NCI-H146 (cell line): ENCODE data around the gene FAM98B.

Experiments used
- DNase-seq: peaks from one replicate; lab custom pipeline; 2025; lab: John Stamatoyannopoulos, UW

FAM98B gene

GRCh38 chr15:38507570-38507969, 53.6 kb downstream of the FAM98B start:
- DNase-seq: no peak

GRCh38 chr15:38508647-38509046, 54.7 kb downstream of the FAM98B start:
- DNase-seq: no peak

DNA sequence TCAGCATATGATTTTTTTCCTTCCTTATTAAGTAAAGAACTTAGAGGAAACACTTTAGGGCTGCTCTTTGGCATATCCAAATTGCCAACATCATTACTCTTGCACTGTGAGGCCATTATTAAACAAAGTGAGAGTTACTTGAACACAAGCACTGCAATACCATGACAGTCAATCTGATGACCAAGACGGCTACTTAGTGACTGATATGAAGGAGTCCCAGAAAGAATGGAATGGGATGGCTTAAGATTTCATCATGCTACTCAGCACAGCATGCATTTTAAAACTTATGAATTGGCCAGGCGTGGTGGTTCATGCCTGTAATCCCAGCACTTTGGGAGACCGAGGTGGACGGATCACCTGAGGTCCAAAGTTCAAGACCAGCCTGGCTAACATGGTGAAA, 55.2 kb downstream of the FAM98B start:
- DNase-seq: no peak

GRCh38 chr15:38512901-38513300, 59.0 kb downstream of the FAM98B start:
- no peak for DNase-seq

- no peak for DNase-seq
These were observed 60.7 kb downstream of the FAM98B start for GRCh38 chr15:38514601-38515000.

DNA sequence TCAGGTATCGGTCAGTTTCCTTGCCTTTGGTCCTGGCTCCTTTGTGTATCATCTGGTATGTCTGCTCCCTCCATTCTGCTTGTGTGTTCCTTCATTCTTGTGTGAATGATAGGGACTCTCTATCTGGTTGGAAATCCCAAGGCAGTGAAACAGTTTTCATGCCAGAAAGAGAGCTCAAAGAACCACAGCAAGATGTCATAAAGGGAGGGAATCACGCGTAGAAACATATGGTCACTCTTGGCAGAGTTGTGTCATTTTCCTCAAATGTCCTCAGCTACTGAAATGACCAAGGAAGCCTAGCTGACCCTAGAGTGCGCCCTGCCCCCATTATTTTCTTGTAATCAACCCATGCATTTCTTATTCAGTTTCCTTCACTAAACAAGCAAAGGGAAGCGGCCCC, 62.7 kb downstream of the FAM98B start:
- DNase-seq: no peak

- no peak for DNase-seq
These were observed 63.5 kb downstream of the FAM98B start for GRCh38 chr15:38517312-38517975.

GRCh38 chr15:38518084-38518483, 64.2 kb downstream of the FAM98B start:
- DNase-seq: no peak

- DNase-seq: no peak
These were observed 66.1 kb downstream of the FAM98B start for GRCh38 chr15:38520035-38520434.

DNA sequence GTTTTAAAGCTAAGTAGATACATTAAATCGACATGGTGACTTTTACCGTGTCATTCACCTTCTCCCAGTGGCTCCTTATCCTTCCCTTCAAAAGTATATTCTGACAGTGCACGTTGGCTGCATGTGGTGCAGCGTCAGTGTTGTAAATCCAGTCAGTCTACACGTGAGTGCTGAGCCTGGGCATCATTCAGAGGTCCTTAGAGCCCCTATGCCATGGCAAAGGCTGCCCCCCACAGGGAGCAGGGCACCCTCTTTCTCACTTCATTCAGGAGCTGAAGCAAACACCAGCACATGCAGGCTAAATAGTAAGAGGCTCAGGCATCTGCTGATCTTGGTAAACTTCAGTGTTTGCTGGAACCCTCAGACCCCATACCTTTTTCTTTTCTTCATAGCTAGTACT, 67.4 kb downstream of the FAM98B start:
- no peak for DNase-seq

DNA sequence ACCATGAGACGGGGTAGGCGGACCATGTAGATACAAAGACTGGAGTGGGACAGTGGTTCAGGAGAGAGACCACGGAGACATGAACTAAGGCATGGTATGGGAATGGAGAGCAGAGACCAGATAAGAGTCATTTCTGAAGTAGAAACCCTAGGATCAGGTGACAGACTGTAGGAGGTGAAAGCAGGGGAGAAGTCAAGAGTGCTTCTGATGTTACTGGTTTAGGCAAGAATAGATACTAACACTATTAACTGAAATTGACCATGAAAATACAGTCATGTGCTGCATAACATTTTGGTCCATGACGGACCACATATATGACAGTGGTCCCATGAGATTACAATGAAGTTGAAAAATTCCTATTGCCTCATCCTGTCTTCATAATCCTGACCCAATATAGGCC, 69.0 kb downstream of the FAM98B start:
- no peak for DNase-seq

- DNase-seq: no peak
These were observed 70.2 kb downstream of the FAM98B start for GRCh38 chr15:38524156-38524555.

- DNase-seq: no peak
These were observed 71.6 kb downstream of the FAM98B start for GRCh38 chr15:38525489-38525888.

DNA sequence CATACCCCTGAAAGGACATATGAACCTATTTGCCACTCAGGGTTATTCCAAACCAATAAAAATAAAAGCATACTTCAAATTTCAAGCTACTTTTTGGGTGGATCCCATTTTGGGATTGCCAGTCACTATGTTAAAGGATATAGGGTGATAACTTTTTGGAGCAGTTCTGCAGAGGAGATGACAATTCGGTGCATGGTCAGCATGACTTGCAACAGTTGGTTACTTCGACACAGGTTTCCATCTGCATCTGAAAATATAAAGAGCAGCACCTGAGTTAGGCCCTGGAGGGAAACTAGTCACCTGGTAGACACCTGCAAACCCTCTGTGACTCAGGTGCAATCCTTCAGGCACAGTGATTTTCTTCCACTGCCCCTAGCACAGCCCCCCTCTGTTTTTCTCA, 72.2 kb downstream of the FAM98B start:
- no peak for DNase-seq

GRCh38 chr15:38528294-38528693, 74.4 kb downstream of the FAM98B start:
- no peak for DNase-seq

DNA sequence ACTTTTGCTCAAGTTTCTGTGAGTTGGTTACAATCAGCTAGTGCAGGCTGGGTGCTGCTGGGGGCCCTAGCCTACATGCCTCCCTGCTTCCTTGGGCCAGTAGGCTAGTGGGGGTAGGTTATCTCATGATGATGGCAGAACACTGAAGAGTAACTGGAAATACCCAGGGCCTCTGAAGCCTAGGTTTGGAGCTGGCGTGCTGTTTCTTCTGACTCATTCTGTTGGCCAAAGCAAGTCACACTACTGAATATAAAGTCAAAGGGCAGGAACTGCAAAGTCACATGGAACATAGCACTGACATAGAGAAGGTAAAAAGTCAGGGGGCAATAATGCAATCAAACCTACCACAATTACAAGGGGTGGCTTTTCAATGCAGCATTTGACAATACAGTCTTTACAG, 76.2 kb downstream of the FAM98B start:
- no peak for DNase-seq

GRCh38 chr15:38531509-38531908, 77.6 kb downstream of the FAM98B start:
- DNase-seq: no peak

GRCh38 chr15:38532728-38533127, 78.8 kb downstream of the FAM98B start:
- no peak for DNase-seq

DNA sequence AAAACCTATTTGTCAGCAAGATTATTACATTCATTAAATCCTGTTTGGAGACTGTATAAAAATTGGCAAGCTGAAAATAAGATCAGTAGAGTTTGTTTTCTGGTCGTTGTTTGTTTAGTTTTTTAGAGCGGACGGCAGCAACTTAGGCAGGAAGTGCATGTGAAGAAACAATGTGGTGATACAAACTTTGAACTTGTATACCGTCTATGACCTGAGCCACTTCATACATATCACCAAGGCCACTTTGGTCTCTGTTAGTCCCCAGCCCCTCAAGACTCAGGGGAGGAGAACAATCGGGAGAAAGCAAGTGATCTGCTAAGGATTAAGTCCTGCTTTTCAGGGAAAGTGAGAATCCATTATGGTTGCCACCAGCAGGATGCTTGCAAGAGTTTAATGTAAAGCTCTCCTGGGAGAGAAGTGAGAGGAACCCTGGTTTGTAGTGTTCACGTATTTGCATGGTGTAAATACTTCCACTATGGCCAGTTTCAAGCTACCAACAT, 79.5 kb downstream of the FAM98B start:
- DNase-seq: no peak

DNA sequence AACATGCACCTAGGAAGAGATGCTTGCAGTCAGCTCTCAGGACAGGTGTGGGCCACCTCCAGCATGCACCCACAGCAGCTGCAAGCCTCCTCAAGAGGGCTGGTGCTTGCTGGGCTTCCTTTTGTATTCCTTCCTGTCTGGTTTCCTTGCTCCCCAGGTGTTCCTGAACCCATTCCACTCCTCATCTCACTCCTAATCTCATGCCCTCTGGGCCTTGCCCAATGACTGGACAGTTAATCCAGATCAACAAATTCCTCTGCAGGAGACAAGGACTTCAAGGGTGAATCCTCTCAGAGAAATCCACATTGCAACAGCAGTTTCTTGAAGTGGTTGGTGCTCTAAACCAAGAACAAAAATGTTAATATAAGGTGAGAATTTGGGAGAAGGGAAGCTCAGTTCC, 80.0 kb downstream of the FAM98B start:
- no peak for DNase-seq

DNA sequence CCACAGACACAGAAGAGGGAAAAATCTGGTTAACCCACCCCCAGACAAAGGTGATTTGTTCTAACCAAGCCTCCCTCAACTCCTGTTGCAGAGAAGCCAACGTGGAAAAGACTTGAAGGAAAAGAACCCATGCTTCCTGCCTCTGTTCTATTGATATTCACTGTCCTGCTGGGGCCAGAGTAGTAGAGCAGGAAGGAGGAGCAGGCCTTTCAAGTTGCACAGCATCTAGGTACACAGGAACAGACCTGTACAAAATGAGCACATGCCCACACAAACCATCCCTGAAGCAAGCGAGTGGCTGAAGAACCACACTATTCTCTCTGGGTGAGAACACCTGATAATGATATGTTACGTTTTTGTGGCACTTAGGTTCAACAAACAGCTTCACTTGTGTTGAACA, 80.8 kb downstream of the FAM98B start:
- DNase-seq: no peak

GRCh38 chr15:38535491-38536200, 81.7 kb downstream of the FAM98B start:
- no peak for DNase-seq

DNA sequence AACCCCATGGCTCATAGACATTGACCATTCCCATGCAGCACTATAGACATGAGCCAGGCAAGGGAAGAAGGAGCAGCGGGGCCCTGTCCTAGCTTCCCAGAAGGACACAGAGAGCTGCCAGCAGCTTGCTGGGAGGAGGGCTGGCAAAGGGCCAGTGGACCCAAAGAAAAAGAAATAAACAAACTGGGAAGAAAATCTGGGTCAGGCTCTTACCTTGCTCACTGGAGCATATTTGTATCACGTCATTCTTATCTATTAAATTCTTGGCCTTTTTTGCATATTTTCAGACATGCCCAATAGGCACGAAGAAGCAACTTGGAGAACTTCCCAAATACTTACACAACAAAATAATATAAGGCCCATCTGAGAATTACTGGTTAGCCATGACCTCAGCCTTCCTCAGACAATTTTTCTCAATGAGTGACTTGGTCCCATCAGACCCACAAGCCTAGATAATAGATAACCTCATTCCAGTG, 82.3 kb downstream of the FAM98B start:
- DNase-seq: no peak
